Hematopoietic multipotent progenitor cell treated with erythropoietin and hydrocortisone succinate and interleukin-3 and kit ligand, for 17 days (in vitro differentiated cells): ENCODE results near the gene SRSF8.
"Not testable (repeated sequence)": the region's sequence is repeated elsewhere in the genome, so short reads cannot be mapped to it uniquely, and the experiment has no call there.

ENCODE experiments used
- DNase-seq: peaks from one replicate; pipeline ENCODE4 v3.0.0-alpha.2; 2015; ENCODE audit warnings: low spot score

The SRSF8 gene

GRCh38 chr11:95066716-95067038 is at the start of gene SRSF8:
Gene SRSF8, plus strand, starts transcription at chr11:95066919. Its CDS starts 308 bp downstream, at chr11:95067227.
- DNase-seq, result no peak

- not testable (repeated sequence) for DNase-seq
Measured at GRCh38 chr11:95021468-95021867, 45.3 kb upstream of the SRSF8 start.

- no peak for DNase-seq
Measured at GRCh38 chr11:95024958-95025357, 41.8 kb upstream of the SRSF8 start, which contains the start of gene KDM4E. Gene KDM4E, plus strand, starts transcription at chr11:95025258. Its CDS starts 300 bp downstream, at chr11:95025558.

- not testable (repeated sequence) for DNase-seq
Measured at GRCh38 chr11:95025594-95025993, 41.1 kb upstream of the SRSF8 start.

- DNase-seq, result no peak
Measured at GRCh38 chr11:95028357-95028756, 38.4 kb upstream of the SRSF8 start.

GRCh38 chr11:95033051-95033450 is 33.7 kb upstream of the SRSF8 start:
- DNase-seq, result no peak

- no peak for DNase-seq
Measured at GRCh38 chr11:95035316-95035715, 31.4 kb upstream of the SRSF8 start.

- DNase-seq, result not testable (repeated sequence)
Measured at GRCh38 chr11:95037356-95038035, 29.2 kb upstream of the SRSF8 start.

- DNase-seq, result no peak
Measured at GRCh38 chr11:95042239-95042638, 24.5 kb upstream of the SRSF8 start.

GRCh38 chr11:95042906-95043305 is 23.8 kb upstream of the SRSF8 start:
- no peak for DNase-seq

GRCh38 chr11:95044010-95044409 is 22.7 kb upstream of the SRSF8 start:
- DNase-seq, result no peak

GRCh38 chr11:95045812-95046211 is 20.9 kb upstream of the SRSF8 start:
- no peak for DNase-seq

- DNase-seq, result not testable (repeated sequence)
Measured at GRCh38 chr11:95049122-95049521, 17.6 kb upstream of the SRSF8 start, which contains the start of gene KDM4F. Gene KDM4F, plus strand, starts transcription at chr11:95049422.

GRCh38 chr11:95050595-95051202 is 16.0 kb upstream of the SRSF8 start:
- DNase-seq, result no peak

GRCh38 chr11:95054356-95054755 is 12.4 kb upstream of the SRSF8 start:
- no peak for DNase-seq

- DNase-seq, result no peak
Measured at GRCh38 chr11:95055283-95055897, 11.3 kb upstream of the SRSF8 start.

- DNase-seq, result no peak
Measured at GRCh38 chr11:95057959-95058358, 8.8 kb upstream of the SRSF8 start.

GRCh38 chr11:95058621-95059020 is 8.1 kb upstream of the SRSF8 start:
- no peak for DNase-seq

- DNase-seq, result no peak
Measured at GRCh38 chr11:95059046-95059445, 7.7 kb upstream of the SRSF8 start.

GRCh38 chr11:95065336-95065735 is 1.4 kb upstream of the SRSF8 start:
- DNase-seq, result no peak

GRCh38 chr11:95067039-95067840 is 521 bp downstream of the SRSF8 start:
- DNase-seq, result peak; percentile 87

GRCh38 chr11:95067841-95068219 is 1.1 kb downstream of the SRSF8 start:
- no peak for DNase-seq

GRCh38 chr11:95068549-95068948 is 1.8 kb downstream of the SRSF8 start:
- peak; percentile 87 for DNase-seq
